M059J (cell line): ENCODE data around the gene RAD51B. TPM values are rescaled to one million over a fixed set of nuclear protein-coding genes. Genes with fewer than 3 reads are reported as not detected.
A peak's percentile ranks its signal among the peaks of the same experiment; 100 is the strongest.

ENCODE experiments used
- DNase-seq: peaks from one replicate; pipeline ENCODE4 v3.0.0-alpha.2; 2012; ENCODE audit warnings: low read depth
- total RNA-seq: library from RNA; depleted of rRNA; stranded (reverse); fragments of >200 nt; shearing (Covaris generic); gene quantifications from 2 replicates; pipeline ENCODE4 v1.2.3, GENCODE V29; 2014

RAD51B gene
- total RNA-seq, 1 experiment from 2014 or later = 19.0 TPM

DNA sequence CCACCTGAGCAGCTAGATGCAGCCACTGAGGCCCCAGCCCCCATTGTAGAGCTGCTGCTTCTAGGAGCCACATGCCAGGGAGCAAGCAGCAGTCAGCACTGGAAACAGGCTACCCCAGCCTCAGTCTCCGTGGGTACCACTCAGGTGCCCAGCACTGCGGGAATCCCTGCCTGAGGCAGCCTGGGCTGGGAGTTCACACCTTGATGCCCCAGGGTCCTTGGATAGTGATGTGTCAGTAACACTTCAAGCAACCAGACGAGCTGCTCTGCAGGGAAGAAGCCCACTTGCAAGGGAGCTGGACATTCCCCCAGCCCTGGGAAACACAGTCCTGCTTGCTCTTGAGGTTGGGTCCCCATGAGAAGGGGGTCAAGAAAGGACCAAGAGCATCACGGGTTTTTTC, 882.6 kb downstream of the RAD51B start:
- DNase-seq = no peak

DNA sequence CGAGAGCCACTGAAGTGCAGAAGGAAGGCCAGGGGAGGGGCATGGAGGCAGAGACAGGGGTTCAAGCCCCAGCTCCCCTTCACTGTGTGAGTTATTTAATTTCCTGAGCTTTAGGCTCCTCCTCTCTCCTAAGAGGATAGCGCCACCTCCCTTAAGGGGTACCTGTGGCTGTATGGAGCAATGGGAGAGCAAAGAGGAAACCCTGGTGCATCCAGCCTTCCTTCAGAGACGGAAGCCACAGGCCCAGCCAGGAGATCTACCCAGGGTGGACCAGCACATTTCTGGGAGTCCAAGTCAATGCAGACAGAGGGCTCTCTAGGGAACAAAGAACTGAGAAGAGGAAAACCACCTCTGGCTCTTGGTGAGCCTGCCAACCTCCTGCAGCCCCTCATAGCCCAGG, 883.0 kb downstream of the RAD51B start:
- no peak for DNase-seq

DNA sequence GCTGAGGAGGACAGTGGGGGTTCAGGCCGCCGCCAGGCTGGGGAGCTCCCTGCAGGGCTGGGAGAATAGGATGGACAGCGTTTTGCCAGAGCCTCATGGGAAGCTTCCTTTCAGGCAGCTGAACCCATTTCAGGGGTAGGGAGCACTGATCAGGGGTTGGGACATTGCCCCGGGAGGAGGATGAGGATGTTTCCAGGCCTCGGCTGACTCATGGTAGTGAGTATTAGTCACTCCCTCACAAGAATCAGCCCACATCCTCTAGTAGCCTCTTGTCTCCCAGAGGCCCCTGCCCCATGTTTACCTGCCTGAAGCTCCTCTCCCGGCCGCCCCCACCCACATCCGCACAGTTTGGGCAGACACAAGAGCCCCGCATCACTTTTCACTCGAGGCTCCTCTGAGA, 883.5 kb downstream of the RAD51B start:
- DNase-seq = peak; percentile 86

DNA sequence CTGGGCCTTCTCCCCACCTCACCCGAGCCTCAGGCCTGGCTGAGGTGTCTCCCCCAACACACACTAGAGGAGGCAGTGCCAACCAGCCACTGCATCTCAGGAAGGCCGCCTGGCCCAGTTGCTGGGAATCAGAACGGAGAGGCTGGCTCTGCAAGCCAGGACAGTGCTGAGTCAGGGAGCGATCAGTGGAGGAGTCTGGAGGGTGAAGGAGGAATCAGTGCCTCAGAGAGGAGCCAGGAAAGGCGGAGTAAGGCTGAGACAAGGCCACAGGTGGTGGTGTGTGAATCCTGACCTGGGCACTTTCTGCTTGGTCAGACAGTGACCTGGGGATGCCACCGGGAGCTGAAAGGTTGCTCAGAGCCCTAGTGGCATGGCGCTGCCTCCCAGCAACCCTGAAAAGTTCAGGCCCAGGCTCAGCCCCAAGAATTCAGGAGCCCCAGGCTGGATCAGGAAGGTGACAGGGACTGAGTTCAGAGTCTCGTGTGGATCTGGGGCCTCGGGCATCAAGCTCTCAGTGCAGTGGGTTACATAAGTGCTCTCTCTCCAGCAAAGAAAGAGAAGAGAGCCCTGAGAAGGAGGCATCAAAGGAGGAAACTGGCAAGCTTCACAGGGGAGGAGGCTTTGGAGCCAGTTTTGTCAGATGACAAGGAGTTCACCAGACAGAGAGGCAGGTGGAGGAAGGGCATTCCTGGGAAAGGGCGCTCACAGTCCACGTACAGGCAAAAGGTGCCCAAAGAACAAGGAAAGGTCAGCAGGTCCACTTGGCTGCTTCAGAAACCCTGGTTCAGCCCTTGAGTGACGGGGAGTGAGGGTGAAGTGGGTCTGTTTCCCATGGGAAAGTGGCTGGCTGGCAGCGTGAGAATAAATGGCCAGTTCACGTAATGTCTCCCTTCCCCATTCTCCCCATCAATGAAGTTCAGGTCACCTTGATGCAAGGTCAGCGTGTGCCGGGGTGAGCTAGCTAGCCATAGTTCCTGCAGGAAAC, 885.4 kb downstream of the RAD51B start:
- peak; percentile 72 for DNase-seq

DNA sequence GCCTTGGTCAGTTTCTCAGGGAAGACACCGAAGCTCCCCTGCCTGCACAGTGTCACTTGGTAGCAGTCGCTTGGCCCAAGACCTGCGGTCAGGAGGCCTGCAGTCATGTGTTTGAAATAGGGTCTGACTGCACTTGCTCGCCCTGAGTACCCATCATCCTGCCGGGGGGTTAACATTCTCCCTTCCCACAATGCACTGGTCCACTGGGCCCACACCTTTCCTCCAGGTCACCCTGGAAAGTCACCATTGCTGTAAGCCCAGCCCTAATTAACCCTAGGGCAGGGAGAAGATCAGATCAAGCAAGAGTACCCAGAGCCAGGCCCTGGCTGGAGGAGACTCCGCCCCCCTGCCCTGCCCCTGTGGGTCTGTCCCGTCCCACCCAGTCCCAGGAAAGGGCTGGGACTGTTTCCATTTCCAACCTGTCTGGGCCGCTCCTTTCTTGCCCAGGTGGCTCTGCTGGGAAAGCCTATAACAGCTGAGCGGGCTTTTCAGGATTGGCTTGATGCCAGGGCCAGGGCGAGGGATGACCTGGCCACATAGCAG, 886.2 kb downstream of the RAD51B start:
- DNase-seq = no peak

DNA sequence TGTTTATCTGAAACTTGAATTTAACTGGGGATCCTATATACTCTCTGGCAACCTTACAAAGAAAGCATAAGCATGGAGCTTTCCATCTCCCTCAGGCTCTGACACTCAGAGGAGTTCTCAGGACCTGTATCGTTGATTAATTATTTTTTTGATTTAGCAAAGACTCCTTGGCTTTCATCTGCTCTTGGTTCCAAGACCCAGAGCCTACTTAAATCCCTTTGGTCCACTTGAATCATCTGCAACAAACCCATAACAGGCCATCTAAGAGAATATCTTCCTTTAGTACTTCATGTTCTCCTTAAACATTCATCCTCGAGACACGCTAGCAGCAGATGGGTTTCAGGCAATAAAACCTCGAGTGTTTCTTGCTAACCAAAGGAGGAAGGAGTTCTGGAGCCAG, 887.9 kb downstream of the RAD51B start:
- DNase-seq = no peak

DNA sequence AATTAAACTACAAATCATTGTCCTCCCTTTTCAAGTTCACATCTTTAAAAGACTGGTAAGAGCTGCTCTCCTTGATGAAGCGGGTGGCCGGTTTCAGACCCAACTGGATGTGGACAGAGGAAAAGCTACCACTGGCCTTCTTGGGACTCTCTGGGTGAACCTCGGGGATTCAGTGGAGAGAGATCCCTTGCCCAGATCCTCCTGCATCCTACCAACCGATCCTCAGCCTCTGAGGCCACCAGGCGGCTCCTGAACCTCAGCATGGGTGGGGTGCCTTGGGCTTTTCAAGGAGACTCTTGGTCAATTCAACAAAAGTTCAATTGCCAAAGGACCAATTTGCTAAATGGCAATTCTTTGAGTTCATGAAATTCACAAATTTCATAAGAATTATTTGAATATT, 888.8 kb downstream of the RAD51B start:
- no peak for DNase-seq

DNA sequence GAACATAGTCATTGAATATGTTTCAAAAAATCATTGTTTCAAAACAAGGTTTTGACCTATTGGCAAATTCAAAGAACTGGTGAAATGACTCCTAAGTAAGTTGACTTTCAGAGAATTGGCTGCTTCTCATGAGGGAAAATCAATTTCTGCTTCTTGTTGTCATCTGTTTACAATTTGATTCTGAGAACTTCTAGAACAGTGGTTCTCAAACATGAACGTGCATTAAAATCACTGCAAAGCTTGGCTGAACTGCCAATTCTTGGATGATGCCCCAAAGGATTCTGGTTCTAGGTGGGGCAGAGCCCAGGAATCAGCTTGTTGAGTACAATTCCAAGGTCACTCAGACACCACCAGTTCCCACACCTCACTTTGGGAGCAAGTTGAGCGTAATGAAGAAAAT, 889.4 kb downstream of the RAD51B start:
- no peak for DNase-seq

DNA sequence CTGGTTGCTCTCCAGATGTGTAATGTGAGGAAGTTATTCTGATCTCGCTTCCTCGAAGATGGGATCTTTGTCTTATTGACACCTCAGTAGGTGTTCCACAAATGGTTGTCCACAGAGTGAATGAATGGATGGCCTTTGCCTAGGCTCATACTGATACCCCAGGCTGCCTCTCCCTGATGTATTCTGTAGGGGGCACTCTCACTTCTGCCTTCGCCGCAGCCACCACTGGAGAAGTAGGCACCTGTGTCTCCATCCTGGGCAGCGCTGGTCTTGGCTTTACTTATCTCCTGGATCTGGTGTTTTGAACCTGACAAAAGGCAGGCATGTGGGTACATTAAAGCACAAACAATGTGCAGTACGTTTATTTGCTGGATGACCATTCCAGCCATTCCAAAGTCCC, 891.2 kb downstream of the RAD51B start:
- DNase-seq = no peak

DNA sequence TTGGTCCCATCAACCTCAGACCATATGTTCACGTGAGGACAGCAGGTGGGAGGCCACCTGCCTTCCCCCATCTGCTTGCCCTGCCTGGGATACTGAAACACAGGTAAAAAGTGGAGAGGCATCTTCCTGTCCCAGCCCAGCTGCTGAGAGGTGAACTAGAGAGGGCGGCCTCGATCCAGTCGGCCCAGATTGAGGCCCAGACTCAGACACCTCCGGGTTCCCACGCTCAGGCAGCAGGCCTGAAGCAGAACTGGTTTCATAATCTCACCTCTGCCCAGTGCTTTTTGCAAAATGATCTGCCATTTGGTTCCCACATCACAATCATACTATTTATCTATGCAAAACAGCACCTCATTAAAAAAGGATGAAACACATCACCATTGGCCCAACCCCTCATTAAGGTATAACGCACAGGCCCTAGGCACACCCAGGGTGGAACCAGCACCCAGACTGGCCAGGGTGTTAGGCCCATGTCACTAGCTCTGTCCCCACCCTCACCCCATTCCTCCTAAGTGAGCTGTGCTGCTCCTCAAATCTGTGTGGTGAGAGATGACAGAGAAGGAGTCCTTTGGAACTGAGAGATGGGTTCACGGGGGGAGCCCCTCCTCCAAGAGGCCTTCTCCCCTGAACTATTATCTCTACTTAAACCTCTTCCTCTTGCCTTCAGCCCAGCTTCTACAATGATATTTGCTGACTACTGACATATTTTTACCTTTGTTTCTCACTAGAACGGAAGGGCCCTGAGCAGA, 892.2 kb downstream of the RAD51B start:
- DNase-seq = no peak

DNA sequence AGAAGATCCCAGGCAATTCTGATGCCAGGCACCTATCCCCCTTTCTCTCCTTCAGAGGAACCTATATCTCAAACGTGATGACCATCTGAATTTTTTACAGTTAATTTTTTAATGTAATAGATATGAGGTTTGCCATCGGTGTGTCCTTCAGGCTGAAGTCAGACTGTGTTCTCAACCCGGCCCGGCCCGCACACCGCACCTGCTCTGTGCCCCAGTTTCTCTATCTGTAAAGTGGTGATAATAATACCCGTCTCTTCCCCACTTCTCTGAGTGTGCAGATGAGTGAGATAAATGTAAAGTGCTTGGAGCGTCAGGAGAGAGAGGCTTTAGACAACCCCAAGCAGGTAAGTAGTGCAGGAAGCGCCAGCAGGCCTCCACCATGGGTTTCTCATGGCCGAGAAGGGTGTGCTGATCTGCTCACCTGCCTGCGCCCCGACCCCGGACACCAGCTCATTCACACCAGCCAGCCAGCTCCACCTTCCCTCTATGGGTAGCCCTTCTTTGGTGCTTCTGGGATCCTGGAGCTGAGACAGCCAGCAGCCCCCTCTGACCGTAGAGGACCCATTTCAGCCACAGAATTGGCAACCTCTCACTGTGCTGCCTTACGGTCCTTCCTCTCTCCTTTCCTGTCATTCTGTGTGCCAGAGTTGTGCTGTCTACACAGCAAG, 893.3 kb downstream of the RAD51B start:
- DNase-seq = no peak

DNA sequence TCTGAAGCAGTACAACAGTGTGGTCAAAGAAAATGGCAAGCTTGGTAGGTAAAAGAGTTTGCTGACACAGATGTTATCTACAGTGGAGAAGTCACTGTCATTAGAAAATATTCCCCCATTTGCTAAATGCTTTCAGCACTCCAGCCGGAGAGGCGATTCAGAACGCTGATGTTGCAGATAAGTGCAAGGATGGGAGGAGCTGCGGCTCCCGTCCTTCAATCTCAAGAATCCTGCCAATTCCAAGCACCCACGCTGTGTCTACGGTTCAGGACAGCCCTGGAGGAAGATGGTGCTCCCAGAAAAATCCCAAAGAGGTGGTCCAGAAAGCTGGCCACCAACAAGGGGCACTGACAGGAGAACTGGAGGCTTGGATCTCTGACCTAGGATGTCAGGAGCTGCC, 894.2 kb downstream of the RAD51B start:
- no peak for DNase-seq

DNA sequence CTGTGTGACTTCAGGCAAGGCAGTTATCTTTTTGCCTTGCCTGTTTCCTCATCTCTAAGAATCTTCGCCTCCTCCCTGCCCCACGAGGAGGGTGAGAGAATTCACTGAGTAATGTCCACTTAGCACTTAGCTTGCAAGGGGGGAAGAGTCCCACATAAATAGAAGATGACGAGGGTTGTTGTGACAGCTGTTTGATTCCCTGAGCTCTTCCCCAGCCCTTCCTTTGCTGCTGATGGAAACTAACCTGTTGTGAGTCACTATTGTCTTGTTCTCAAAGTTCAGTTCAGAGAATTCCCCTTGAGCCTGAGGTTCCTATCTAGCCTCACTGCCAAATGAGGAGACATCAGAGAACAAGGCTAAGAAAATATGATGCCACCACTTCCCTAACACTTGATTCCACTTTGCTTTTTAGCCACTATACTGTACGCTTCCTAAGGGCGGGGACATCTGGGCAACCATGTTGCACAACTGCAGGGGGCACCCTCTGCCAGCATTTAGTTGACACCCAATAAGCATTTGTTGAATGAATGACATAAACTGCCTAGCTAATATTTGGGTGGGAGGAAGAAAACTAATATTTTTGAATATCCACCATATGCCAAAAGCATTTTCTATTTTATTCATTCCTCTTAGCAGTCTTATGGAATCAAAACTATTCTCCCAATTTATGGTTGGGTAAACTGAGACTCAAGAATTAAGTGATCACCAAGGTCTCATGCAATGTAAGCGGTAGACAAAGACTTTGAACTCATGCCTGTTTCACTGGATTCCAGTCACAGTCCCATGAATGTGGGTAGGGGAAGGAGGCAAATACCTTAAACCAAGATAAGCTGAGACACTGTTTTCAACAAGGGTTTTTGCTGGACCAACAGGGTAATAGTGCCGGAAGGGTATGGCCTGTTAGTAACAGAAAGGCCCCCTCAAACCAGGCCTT, 895.7 kb downstream of the RAD51B start:
- peak; percentile 29 for DNase-seq

DNA sequence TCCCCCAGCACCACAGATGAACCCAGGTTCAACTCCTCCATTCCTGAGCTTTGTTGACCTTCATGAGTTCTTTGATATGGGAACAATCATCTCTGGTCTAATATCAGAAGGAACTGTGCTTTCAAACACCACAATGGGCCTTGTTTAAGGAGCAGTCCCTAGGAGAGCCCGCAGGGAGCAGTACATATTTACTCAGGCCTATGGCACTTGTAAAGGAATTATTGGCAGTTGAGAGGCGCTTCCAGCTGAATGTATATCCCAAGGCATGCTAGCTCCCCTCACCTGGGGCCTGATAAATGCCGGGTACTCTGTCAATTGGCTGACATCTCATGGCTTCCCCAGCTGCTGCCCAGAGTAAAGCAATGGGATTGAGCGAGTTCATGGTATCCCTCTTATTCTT, 897.1 kb downstream of the RAD51B start:
- no peak for DNase-seq

DNA sequence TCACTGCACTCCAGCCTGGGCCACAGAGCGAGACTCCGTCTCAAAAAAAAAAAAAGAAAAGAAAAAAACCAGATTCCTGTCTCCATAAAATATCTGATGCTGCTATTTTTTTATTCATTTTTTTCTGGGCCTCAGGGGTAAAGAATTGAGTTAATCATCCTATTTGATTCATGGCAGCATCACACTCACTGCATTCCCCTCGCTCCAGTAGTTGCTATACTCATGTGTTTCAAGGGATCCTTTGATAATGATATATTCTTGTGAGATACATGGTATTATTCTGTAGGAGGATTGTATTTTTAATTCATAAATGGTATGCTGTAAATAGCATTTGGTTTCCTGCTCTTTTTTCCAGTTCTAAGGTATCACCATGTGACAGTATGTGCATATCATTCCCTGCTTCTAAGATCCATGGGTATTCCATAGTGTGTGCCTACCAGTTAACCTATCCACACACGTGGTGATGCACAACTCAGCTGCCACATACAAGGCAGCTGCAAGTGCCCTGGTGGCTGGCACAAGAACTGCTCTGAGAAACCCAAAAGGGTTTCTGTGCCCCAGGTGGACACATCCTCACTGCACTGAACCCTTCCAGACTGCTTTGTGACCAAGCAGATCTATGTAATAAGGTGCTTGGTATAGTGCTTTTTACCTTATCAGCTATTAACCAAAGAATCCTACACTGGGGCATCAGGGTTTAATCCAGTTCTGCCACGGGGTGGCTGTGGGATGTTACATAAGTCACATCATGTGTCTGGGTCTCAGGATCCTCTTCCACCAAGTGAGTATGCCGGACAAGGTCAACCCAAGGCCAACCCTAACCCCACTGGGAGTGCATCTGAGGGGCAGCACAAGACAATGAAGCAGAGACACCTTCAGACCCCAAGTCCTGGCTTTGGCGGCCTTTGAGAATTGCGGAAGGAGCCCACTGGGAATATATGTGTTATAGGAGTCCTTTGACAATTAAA, 898.7 kb downstream of the RAD51B start:
- DNase-seq = no peak

DNA sequence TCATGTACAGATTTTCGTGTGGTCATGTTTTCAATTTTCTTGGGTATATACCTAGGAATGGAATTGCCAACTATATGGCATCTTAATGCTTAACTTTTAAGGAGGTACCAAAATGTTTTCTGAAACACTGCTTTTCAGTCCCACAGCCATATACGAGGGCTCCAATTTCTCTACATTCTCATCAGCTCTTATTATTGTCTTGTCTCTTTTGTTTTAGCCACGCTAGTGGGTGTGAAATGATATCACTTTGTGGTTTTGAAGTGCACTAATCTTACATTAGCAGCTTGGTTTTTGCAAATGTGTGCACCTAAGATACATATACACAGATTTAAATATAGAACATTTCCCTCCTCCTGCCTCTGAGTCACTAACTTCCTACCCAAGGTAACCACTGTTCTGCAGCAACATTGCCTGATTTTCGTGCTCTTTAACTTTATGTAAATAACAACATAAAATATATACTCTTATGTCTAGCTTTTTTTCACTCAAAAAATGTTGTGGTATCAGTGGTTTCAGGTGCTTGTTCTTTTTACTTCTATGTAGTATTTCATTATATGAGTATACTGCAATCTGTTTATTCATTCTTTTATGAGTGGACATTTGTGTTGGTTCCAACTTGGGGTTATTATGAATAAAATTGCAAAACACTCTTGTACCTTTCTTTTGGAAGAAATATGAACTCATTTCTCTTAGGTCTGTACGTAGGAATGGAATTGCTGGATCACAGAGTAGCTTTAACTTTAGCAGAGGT, 900.2 kb downstream of the RAD51B start:
- no peak for DNase-seq

DNA sequence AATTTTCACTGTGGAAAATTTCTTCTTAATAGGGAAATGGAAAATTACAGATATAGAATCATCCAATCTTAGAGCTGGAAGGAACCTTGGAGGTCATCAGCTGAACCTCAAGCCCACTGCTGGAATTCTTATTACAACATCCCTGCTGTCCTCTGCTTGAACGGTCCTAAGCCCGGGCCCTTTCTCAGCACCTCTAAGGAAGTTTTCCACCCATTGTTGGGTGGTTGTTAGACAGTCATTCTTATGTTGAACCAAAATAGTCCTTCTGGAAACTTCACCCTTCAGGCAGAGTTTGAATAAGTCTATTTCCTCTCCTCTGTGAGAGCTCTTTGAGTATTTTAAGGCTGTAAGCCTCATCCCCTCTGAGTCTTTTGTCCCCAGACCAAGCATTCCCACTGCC, 902.6 kb downstream of the RAD51B start:
- no peak for DNase-seq

DNA sequence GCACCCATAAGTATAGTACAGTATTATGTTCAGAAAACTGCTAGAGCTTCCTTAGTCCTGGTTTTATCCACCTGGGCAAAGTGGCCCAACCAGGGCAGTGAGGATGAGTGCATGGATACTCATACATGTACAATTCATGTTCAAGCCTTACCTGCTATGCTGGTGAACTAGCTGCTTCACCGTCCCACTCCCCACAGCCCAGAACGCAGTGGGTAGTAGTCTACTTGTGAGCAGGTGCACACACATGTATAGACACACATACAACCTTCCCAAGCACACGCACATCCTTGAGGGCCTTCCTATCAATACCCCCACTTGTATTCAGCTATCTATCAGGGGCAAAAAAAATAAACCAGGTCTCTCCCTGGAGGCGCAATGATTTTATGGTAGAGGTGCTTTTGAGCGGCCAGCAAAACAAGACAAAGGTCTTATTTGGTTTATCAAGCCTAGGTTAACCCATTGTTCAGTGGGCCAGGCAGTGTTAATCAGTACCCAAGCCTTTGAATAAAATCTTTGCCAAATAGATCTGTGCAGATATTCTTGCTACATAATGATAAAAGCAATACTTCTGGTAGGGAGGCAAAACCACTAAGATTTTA, 903.5 kb downstream of the RAD51B start:
- DNase-seq = no peak

DNA sequence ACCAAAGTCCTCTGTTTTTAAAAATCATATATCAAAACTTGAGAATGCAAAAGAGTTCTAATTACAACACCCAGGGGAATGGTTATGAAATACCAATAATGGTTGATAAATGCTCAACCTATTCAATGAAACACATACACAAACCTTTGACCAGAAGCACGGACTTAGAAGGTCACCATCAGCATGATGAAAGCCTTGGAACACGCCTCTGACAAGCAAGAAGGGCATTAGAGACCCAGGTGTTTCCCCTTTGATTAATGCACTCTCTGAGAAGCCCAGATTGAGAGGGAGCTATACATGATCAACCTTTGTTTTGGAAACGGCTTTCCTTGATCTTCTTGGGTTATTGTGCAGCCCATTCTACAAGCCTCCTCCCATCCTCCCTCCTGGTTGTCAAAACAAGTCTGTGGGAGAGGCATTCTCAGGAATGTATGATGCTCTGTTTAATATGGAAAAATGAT, 904.3 kb downstream of the RAD51B start:
- DNase-seq = no peak
